ENCODE measurements around the gene MIPEP. TPM values are rescaled to one million over a fixed set of nuclear protein-coding genes. Genes with fewer than 3 reads are reported as not detected.
"Not testable (repeated sequence)": the region's sequence is repeated elsewhere in the genome, so short reads cannot be mapped to it uniquely, and the experiment has no call there.

The MIPEP gene
- total RNA-seq, 1 donor from 2014 or later, result 7.8 TPM

DNA sequence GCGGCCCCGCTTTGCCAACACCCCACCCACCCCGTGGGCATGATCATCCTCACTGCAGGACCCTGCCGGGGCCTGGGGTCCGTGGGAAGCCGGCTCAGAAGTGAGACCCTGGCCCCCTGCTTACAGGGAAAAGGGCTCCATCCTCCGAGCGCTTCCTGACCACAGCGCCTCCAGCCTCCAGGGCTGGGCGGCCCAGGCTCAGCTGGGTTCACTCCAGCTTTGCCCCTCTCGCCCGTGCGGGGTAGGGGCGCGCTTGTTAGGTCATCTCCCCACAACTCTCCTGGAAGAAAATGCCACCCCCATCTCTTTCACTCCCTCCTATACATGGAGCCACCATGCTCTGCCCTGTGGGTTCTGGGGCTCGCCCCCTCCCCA is 14.7 kb upstream of the MIPEP start:
- Mint-ChIP-seq H3K9me3 (no peaks in the 10 kb centered on the region), H3K36me3 (ENCODE audit: low read depth) (no peaks in the 10 kb centered on the region), H3K27ac (no peak overlapping the region), H3K27me3 (ENCODE audit: insufficient read depth) (peaks cover 48% of the 10 kb centered on the region), H3K4me1 (ENCODE audit: low read depth) (peaks cover 10% of the 10 kb centered on the region), H3K4me3 (no peak overlapping the region)
- no peak for DNase-seq (ENCODE audit: low spot score)
- intact Hi-C loops (cut with micrococcal nuclease), result no loop called here

DNA sequence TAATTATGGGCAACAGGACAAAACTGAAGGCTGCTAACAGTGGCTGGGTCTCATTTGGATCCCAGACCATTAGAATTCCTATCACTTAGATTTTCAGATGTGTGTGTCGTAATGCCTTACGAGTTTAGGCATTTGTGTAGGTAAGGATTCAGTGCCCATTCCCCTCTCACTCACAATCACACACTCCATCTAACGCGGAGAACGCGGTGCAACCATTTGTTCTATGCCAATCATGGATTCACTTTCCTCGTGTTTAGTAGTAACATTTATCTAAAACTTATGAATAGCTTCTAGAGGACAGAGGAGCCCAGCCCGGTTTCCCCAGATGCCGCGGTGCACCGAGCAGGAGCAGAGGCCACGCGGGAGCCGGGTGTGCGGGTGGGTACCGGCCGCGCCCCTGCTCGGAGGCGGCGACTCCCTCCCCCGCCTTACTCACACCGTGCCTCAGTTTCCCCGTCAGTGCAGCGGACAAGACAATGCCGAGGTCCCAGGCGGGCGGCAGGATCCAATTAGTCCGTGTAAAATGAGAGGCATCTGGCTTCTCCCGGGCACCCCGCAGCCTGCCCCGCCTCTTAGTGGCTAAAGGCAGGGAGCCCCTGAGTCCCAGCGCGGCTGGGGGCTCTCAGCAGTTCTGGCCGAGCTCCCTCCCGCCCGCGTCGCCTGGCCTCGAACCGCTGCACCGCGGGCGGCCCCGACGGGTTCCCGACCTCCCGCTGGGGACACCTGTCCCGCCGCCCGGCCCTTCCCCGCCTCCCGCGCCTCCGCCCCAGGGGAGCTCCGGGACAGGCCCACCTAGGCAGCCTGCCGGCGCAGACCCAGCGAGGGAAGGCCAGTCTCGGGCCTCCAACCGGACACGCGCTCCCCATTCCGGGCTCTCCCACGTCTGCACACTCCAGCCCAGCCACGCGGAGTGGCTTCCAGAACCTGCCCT is 14.0 kb upstream of the MIPEP start:
- no peak overlapping the region for H3K4me3 Mint-ChIP-seq
- H3K27ac Mint-ChIP-seq, result no peak overlapping the region
- H3K36me3 Mint-ChIP-seq (ENCODE audit: low read depth), result no peaks in the 10 kb centered on the region
- intact Hi-C loops (cut with micrococcal nuclease), result no loop called here
- peaks cover 10% of the 10 kb centered on the region for H3K4me1 Mint-ChIP-seq (ENCODE audit: low read depth)
- DNase-seq (ENCODE audit: low spot score), result no peak
- peaks cover 48% of the 10 kb centered on the region for H3K27me3 Mint-ChIP-seq (ENCODE audit: insufficient read depth)
- H3K9me3 Mint-ChIP-seq, result no peaks in the 10 kb centered on the region

DNA sequence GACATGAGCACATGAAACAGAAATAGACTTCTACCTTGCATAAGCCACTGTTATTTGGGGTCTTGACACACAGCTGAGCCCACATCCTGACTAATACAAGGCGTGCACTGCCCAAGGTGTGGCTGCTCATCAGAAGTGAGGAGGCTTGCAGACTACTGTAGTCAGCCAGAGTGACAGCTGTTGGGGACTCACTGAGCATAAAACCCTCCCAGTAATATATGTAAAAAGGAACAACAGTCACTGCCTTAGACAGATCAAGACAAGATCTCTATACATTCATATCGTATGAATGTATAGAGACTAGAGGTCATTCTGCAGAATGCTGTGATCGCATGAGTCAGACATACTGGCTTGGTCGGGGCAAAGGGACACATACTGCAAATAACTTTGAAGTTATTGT is 12.2 kb upstream of the MIPEP start:
- H3K27me3 Mint-ChIP-seq (ENCODE audit: insufficient read depth), result peaks cover 43% of the 10 kb centered on the region
- H3K36me3 Mint-ChIP-seq (ENCODE audit: low read depth), result no peaks in the 10 kb centered on the region
- peaks cover 10% of the 10 kb centered on the region for H3K4me1 Mint-ChIP-seq (ENCODE audit: low read depth)
- H3K9me3 Mint-ChIP-seq, result no peaks in the 10 kb centered on the region
- DNase-seq (ENCODE audit: low spot score), result no peak
- H3K27ac Mint-ChIP-seq, result no peak overlapping the region
- H3K4me3 Mint-ChIP-seq, result no peak overlapping the region
- intact Hi-C loops (cut with micrococcal nuclease), result no loop called here

DNA sequence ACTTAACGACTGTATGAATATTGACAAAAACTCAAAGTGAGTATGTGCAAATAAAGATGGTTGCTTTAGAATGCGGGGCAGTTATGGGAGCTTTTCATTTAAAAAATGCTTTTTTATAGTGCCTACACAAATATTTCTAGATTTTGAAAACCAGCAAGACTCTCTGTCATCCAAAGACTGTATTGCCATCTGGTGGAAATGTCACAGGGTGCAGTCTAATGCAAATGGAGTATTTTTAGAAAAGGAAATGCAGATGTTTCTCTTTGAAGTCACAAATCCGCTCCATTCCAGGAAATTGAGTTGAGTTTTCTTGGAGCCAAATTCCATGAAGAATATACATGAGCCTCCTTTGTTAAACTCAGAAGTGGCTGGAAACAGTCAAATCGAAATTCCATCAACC is 10.4 kb upstream of the MIPEP start:
- Mint-ChIP-seq H3K27me3 (ENCODE audit: insufficient read depth) (peaks cover 34% of the 10 kb centered on the region), H3K27ac (no peak overlapping the region), H3K4me3 (no peak overlapping the region), H3K36me3 (ENCODE audit: low read depth) (no peaks in the 10 kb centered on the region), H3K4me1 (ENCODE audit: low read depth) (peaks cover 10% of the 10 kb centered on the region), H3K9me3 (no peaks in the 10 kb centered on the region)
- intact Hi-C loops (cut with micrococcal nuclease), result loop anchor here (1.0 kb wide), 2 partner anchors 23 to 433 kb away; no protein-coding TSS in a partner anchor
- no peak for DNase-seq (ENCODE audit: low spot score)

DNA sequence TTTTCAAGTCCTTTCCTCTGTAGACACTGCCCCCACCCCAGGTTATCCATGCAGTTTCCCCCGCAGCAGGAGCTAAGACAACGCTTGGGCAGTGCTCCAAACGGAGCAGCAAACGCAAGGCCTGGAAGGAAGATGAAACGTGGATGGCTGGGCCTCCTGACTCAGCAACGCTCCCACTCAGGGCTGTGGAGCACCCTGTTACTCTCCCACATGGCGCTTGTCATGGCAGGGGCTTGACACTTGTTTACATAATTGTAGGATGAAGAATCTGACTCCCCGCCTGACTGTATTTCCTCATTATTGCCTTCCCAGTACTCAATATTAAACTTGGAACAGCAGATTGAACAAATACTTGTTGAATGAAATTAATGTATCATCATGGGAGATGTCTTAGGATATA is 8.9 kb upstream of the MIPEP start:
- no peak overlapping the region for H3K4me3 Mint-ChIP-seq
- no peaks in the 10 kb centered on the region for H3K36me3 Mint-ChIP-seq (ENCODE audit: low read depth)
- no peak for DNase-seq (ENCODE audit: low spot score)
- intact Hi-C loops (cut with micrococcal nuclease), result no loop called here
- H3K9me3 Mint-ChIP-seq, result no peaks in the 10 kb centered on the region
- no peak overlapping the region for H3K27ac Mint-ChIP-seq
- H3K4me1 Mint-ChIP-seq (ENCODE audit: low read depth), result peaks cover 10% of the 10 kb centered on the region
- peaks cover 24% of the 10 kb centered on the region for H3K27me3 Mint-ChIP-seq (ENCODE audit: insufficient read depth)

DNA sequence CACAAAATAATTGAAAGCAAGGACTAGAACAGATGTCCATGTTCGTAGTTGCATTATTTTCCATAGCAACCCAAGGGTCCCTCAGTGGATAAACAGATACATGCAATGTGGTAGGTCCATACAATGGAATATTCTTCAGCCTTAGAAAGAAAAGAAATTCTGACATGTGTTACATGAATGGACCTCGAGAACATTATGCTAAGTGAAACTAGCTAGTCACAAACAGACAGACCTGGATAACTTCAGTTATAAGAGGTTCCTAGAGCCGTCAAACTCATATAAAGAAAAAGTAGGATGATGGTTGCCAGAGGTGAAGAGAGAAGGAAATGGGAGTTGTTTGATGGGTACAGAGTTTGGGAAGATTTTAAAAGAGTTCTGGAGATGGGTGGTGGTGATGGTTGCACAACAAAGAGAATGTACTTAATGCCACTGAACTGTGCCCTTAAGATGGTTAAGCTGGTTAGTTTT is 8.3 kb upstream of the MIPEP start, which contains the start of gene C1QTNF9B:
TSS of gene C1QTNF9B (minus strand) at position 51 of the 468 bp plus-strand sequence.
- intact Hi-C loops (cut with micrococcal nuclease), result not testable (repeated sequence)

DNA sequence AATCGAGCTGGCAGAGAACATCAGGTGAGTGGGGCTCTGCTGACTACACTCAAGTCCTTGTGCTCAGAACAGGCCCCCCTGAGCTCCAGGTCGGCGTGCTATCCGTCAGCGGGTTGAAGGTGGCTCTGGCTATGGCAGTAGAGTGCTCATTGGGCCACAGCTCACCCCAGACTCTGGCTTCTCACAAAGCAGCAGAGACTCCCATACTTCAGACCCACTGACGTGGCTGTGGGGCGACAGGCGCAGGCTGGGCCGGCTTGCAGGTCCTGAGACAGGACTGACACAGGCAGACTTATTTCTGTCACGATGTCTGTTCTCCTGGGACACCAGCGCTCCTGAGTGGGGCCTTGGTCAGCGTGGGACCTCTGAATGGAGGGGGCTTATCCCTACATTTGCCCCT is 5.5 kb upstream of the MIPEP start:
- H3K36me3 Mint-ChIP-seq (ENCODE audit: low read depth), result not testable (repeated sequence)

More for the DNA sequence above, 8.3 kb upstream of the MIPEP start, which contains the start of gene C1QTNF9B:
- H3K4me3 Mint-ChIP-seq; H3K9me3 Mint-ChIP-seq; DNase-seq (ENCODE audit: low spot score); H3K27ac Mint-ChIP-seq; H3K36me3 Mint-ChIP-seq (ENCODE audit: low read depth): not testable (repeated sequence)
- H3K27me3 Mint-ChIP-seq (ENCODE audit: insufficient read depth), result peaks cover 18% of the 10 kb centered on the region
- peaks cover 10% of the 10 kb centered on the region for H3K4me1 Mint-ChIP-seq (ENCODE audit: low read depth)

DNA sequence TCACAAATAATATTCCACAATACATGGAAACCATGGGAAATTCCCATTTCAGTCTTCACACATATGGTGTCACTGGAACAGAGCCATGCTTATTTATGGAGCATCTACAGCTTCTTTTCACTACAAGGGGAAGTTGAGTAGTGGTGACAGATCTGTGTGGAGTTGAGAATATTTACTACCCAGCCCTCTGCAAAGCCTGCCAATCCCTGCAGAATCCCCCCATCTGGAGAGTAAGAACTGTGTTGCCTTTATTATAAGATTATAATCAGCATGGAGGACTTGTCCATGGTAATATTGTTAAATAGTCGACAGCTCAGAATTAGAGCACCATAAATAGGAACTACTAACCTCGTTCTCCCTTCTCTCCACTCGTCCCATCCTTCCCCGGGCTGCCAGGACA is 4.6 kb upstream of the MIPEP start:
- DNase-seq (ENCODE audit: low spot score); H3K36me3 Mint-ChIP-seq (ENCODE audit: low read depth); H3K4me3 Mint-ChIP-seq; H3K9me3 Mint-ChIP-seq; H3K27ac Mint-ChIP-seq; H3K27me3 Mint-ChIP-seq (ENCODE audit: insufficient read depth); intact Hi-C loops (cut with micrococcal nuclease): not testable (repeated sequence)
- H3K4me1 Mint-ChIP-seq (ENCODE audit: low read depth), result peaks cover 13% of the 10 kb centered on the region

More for the DNA sequence above, 5.5 kb upstream of the MIPEP start:
- intact Hi-C loops (cut with micrococcal nuclease); H3K4me3 Mint-ChIP-seq; H3K27me3 Mint-ChIP-seq (ENCODE audit: insufficient read depth); DNase-seq (ENCODE audit: low spot score); H3K9me3 Mint-ChIP-seq; H3K27ac Mint-ChIP-seq: not testable (repeated sequence)
- peaks cover 13% of the 10 kb centered on the region for H3K4me1 Mint-ChIP-seq (ENCODE audit: low read depth)

DNA sequence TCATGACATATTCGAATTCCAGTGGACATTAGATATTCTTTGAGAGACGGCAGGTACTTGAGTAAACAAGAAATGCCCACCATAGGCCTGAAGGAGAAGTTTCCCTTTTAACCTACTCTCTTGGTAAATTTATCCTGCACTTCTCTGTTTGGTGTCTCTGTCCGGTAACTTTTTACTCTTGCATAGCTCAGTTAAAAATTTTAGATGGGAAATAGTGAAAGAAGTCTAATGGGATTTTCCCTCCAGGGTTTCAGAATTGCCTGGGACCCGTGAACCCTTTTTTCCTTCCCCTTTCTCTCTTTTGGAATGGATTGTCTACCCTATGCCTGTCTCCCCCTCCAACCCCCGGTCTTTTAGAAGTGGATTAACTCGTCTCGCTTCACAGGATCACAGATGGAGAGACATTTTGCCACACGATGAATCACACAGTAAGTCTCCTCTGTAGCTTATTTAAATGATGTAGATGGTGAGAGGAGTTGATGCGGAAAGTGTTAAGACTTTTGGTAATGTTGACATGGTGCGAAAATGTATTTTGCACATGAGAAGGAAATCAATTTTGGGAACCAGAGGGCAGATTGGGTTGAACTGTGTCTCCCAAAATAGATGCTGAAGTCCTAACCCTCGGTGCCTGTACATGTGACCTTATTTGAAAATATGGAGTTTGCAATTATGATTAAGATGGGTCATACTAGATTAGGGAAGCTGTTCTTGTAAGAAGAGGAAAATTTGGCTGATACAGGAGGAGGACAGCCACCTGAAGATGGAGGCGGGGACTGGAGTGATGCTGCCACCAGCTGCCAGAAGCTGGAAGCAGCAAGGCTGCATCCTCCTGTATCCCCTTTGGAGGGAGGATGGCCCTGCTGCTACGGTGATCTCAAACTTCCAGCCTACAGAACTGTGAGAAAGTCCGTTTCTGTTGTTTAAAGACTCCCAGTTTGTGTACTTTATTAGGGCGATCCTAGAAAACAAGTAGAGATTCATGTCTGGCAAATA is 711 bp upstream of the MIPEP start:
- Mint-ChIP-seq H3K36me3 (ENCODE audit: low read depth) (peaks cover 2% of the 10 kb centered on the region), H3K27me3 (ENCODE audit: insufficient read depth) (no peaks in the 10 kb centered on the region), H3K9me3 (no peaks in the 10 kb centered on the region), H3K4me3 (peak overlapping the region; percentile 89), H3K27ac (peak overlapping the region; percentile 90), H3K4me1 (ENCODE audit: low read depth) (peaks cover 29% of the 10 kb centered on the region)
- intact Hi-C loops (cut with micrococcal nuclease), result loop anchor here (1.0 to 2.0 kb wide), 7 partner anchors 71 to 515 kb away; partner anchors contain the start of gene SPATA13
- DNase-seq (ENCODE audit: low spot score), result no peak

DNA sequence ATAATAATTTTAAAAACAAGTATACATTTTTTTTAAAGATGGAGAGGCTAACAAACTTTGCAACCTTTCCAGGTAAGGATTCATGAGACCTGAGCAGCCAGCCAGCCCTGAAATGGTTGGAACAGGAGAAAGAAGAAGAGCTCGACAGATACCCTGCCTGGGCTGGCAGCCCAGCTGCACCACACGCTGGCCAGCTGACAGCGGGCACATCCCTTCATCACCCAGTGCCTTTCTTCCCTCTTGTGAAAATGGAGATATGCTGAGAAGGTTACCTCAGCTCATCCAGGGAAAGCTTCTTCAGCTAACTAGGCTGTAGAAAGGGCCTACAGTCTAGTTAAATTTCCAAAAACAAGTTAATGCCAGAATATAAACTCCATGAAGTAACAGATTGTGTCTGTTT is 4.8 kb downstream of the MIPEP start:
- H3K36me3 Mint-ChIP-seq (ENCODE audit: low read depth); intact Hi-C loops (cut with micrococcal nuclease); H3K9me3 Mint-ChIP-seq; H3K27me3 Mint-ChIP-seq (ENCODE audit: insufficient read depth); H3K4me3 Mint-ChIP-seq; DNase-seq (ENCODE audit: low spot score); H3K27ac Mint-ChIP-seq: not testable (repeated sequence)
- H3K4me1 Mint-ChIP-seq (ENCODE audit: low read depth), result peaks cover 20% of the 10 kb centered on the region

DNA sequence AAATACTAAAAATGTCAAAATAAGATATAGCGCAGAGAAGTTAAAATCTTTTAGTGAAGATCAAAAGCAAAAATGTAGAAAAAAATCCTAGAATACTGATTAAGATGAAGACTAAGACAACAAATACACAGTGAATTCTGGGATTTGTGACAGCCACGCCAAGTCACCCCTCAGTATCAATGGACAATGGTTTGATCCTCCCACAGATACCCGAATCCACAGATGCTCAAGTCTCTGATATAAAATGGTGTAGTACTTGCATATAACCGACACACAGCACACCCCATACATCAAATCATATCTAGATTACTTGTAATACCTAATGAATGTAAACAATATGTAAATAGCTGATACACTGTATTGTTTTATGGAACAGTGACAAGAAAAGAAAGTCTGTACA is 5.9 kb downstream of the MIPEP start:
- Mint-ChIP-seq H3K4me3 (no peak overlapping the region), H3K4me1 (ENCODE audit: low read depth) (peaks cover 15% of the 10 kb centered on the region), H3K27ac (no peak overlapping the region), H3K36me3 (ENCODE audit: low read depth) (peaks cover 8% of the 10 kb centered on the region), H3K27me3 (ENCODE audit: insufficient read depth) (no peaks in the 10 kb centered on the region), H3K9me3 (no peaks in the 10 kb centered on the region)
- DNase-seq (ENCODE audit: low spot score), result no peak
- intact Hi-C loops (cut with micrococcal nuclease), result no loop called here

DNA sequence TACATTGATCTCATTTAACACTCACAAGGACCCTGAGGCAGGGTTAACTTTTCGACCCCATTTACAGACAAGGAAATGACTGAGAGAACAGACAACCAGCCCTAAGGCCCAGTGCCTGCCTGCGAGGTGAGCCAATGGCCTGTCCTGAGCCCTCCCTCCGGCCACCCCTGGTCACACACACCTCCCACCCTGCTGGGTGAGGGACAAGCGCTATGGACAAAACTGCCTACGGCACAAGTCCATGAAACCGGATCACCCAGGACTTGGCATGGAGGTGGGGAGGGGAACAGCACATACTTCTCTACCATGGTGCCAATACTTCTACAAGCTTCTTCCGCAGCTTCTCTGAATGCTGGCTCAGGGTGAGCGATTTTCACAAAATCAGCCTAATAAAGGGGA is 7.8 kb downstream of the MIPEP start:
- DNase-seq (ENCODE audit: low spot score); H3K4me1 Mint-ChIP-seq (ENCODE audit: low read depth); H3K9me3 Mint-ChIP-seq; intact Hi-C loops (cut with micrococcal nuclease); H3K27me3 Mint-ChIP-seq (ENCODE audit: insufficient read depth); H3K4me3 Mint-ChIP-seq; H3K36me3 Mint-ChIP-seq (ENCODE audit: low read depth); H3K27ac Mint-ChIP-seq: not testable (repeated sequence)
